Loucy (cell line): ENCODE measurements around the gene FZR1.

ENCODE experiments used
- H2AFZ ChIP-seq: fragments of 200-600 bp; sonication (generic); 2 replicates; pipeline ENCODE4 v1.6.0; 2016; ENCODE audit warnings: antibody characterized with exemption, mild to moderate bottlenecking, low read length, moderate library complexity
- H3F3A ChIP-seq: fragments of 200-600 bp; 2 replicates; pipeline ENCODE4 v1.6.0; 2016; ENCODE audit warnings: antibody characterized with exemption, low read depth, mild to moderate bottlenecking
- H3K27me3 ChIP-seq: fragments of 200-600 bp; sonication (generic); 2 replicates; pipeline ENCODE4 v1.6.1; 2014; ENCODE audit warnings: low read length, mild to moderate bottlenecking; ENCODE audit not compliant: insufficient read depth, poor library complexity, severe bottlenecking
- H3K36me3 ChIP-seq: fragments of 200-600 bp; sonication (generic); 2 replicates; pipeline ENCODE4 v1.6.1; 2016; ENCODE audit warnings: low read length; ENCODE audit not compliant: insufficient read depth
- H3K4me1 ChIP-seq: fragments of 200-600 bp; sonication (generic); 2 replicates; pipeline ENCODE4 v1.5.1; 2014; ENCODE audit warnings: low read length, mild to moderate bottlenecking; ENCODE audit not compliant: insufficient read depth, poor library complexity, severe bottlenecking
- H3K4me2 ChIP-seq: fragments of 200-600 bp; sonication (generic); 2 replicates; pipeline ENCODE4 v1.6.0; 2014; ENCODE audit warnings: antibody characterized with exemption, low read length, low read depth, mild to moderate bottlenecking; ENCODE audit not compliant: poor library complexity, severe bottlenecking
- H3K4me3 ChIP-seq: fragments of 200-600 bp; sonication (generic); 2 replicates; pipeline ENCODE4 v1.5.1; 2014; ENCODE audit warnings: low read length, mild to moderate bottlenecking, mixed read lengths; ENCODE audit not compliant: poor library complexity, severe bottlenecking
- H3K79me2 ChIP-seq: fragments of 200-600 bp; sonication (generic); 2 replicates; pipeline ENCODE4 v1.6.1; 2014; ENCODE audit warnings: low read length; ENCODE audit not compliant: insufficient read depth
- H3K9ac ChIP-seq: fragments of 200-600 bp; sonication (generic); 2 replicates; pipeline ENCODE4 v1.6.0; 2014; ENCODE audit warnings: mild to moderate bottlenecking, low read depth, low read length, moderate library complexity; ENCODE audit not compliant: poor library complexity, severe bottlenecking
- H3K9me2 ChIP-seq: fragments of 200-600 bp; sonication (generic); replicated peaks from 2 replicates; pipeline ENCODE4 v1.6.1; 2016; ENCODE audit warnings: low read depth, low read length, mixed read lengths
- H3K9me3 ChIP-seq: fragments of 200-600 bp; sonication (generic); 2 replicates; pipeline ENCODE4 v1.6.1; 2014; ENCODE audit warnings: mild to moderate bottlenecking, antibody characterized with exemption, low read length, low read depth; ENCODE audit not compliant: insufficient read depth
- H4K20me1 ChIP-seq: fragments of 200-600 bp; sonication (generic); 2 replicates; pipeline ENCODE4 v1.6.0; 2014; ENCODE audit warnings: antibody characterized with exemption, low read length, mild to moderate bottlenecking; ENCODE audit not compliant: insufficient read depth, poor library complexity, severe bottlenecking
- CTCF ChIP-seq: fragments of 200-600 bp; sonication (generic); conservative IDR thresholded peaks from 2 replicates; pipeline ENCODE4 v1.5.1; 2014; ENCODE audit warnings: mild to moderate bottlenecking, antibody characterized with exemption, low read length
- EZH2phosphoT487 ChIP-seq: fragments of 200-600 bp; IDR thresholded peaks from 2 replicates; pipeline ENCODE4 v1.6.1; 2018; ENCODE audit warnings: antibody characterized with exemption, mild to moderate bottlenecking, moderate library complexity, borderline replicate concordance

Gene FZR1

GRCh38 chr19:3533563-3534216, 27.6 kb downstream of the FZR1 start:
- Histone ChIP-seq H3F3A (no peaks in the 10 kb centered on the region), H3K4me2 (no peak overlapping the region), H3K36me3 (peaks cover 66% of the 10 kb centered on the region; the same call in 1 of the 2 replicates)

GRCh38 chr19:3534375-3535234, 28.5 kb downstream of the FZR1 start:
- H3K4me1 ChIP-seq: no peaks in the 10 kb centered on the region
- H3F3A ChIP-seq: no peaks in the 10 kb centered on the region
- H2AFZ ChIP-seq: no peak overlapping the region
- H3K79me2 ChIP-seq: no peaks in the 10 kb centered on the region
- no peaks in the 10 kb centered on the region for H3K9me2 ChIP-seq
- peaks cover 68% of the 10 kb centered on the region; the same call in 1 of the 2 replicates for H3K36me3 ChIP-seq
- no peak overlapping the region for H3K9ac ChIP-seq
- no peak overlapping the region for H3K4me3 ChIP-seq
- no peaks in the 10 kb centered on the region for H3K9me3 ChIP-seq
- no peaks in the 10 kb centered on the region for H4K20me1 ChIP-seq
- TF ChIP-seq EZH2phosphoT487 (no peak), CTCF (no peak)
- H3K27me3 ChIP-seq: no peaks in the 10 kb centered on the region
- no peak overlapping the region for H3K4me2 ChIP-seq

More at GRCh38 chr19:3533563-3534216, 27.6 kb downstream of the FZR1 start:
- no peaks in the 10 kb centered on the region for H3K9me3 ChIP-seq
- no peaks in the 10 kb centered on the region for H3K27me3 ChIP-seq
- no peak overlapping the region for H3K9ac ChIP-seq
- no peaks in the 10 kb centered on the region for H4K20me1 ChIP-seq
- H3K4me3 ChIP-seq: no peak overlapping the region
- no peaks in the 10 kb centered on the region for H3K4me1 ChIP-seq
- no peaks in the 10 kb centered on the region for H3K79me2 ChIP-seq
- TF ChIP-seq EZH2phosphoT487 (no peak), CTCF (no peak)
- H2AFZ ChIP-seq: no peak overlapping the region
- H3K9me2 ChIP-seq: no peaks in the 10 kb centered on the region

- Histone ChIP-seq H3K4me2 (no peak overlapping the region), H2AFZ (no peak overlapping the region), H3K9ac (no peak overlapping the region), H3K4me1 (no peaks in the 10 kb centered on the region), H4K20me1 (no peaks in the 10 kb centered on the region), H3K79me2 (no peaks in the 10 kb centered on the region), H3K27me3 (no peaks in the 10 kb centered on the region), H3K9me3 (no peaks in the 10 kb centered on the region), H3K4me3 (no peak overlapping the region), H3K9me2 (no peaks in the 10 kb centered on the region), H3K36me3 (peaks cover 69% of the 10 kb centered on the region; the same call in 1 of the 2 replicates), H3F3A (no peaks in the 10 kb centered on the region)
- TF ChIP-seq CTCF (no peak), EZH2phosphoT487 (no peak)
These were observed 29.1 kb downstream of the FZR1 start for GRCh38 chr19:3535235-3535535.
